Nephron progenitor cell (in vitro differentiated cells): ENCODE results near the gene CORO6.
A peak's percentile ranks its signal among the peaks of the same experiment; 100 is the strongest.

ENCODE experiments used
- DNase-seq: peaks from one replicate; pipeline ENCODE4 v3.0.0; 2021
- H3K27ac Mint-ChIP-seq: 2 replicates; pipeline ENCODE4 v1.8.0; 2021; ENCODE audit warnings: mild to moderate bottlenecking, moderate library complexity, mixed read lengths
- H3K27me3 Mint-ChIP-seq: 2 replicates; pipeline ENCODE4 v1.8.0; 2021; ENCODE audit warnings: mild to moderate bottlenecking, low read depth, mixed read lengths; ENCODE audit not compliant: poor library complexity
- H3K36me3 Mint-ChIP-seq: 2 replicates; pipeline ENCODE4 v1.8.0; 2021; ENCODE audit warnings: low read depth, mixed read lengths
- H3K4me1 Mint-ChIP-seq: 2 replicates; pipeline ENCODE4 v1.8.0; 2021; ENCODE audit warnings: mixed read lengths
- H3K4me3 Mint-ChIP-seq: 2 replicates; pipeline ENCODE4 v1.8.0; 2021; ENCODE audit warnings: mild to moderate bottlenecking, moderate library complexity, mixed read lengths
- H3K9me3 Mint-ChIP-seq: 2 replicates; pipeline ENCODE4 v1.8.0; 2021; ENCODE audit warnings: mild to moderate bottlenecking, moderate library complexity, mixed read lengths
- TF ChIP-seq, protein P1 (sequence below): fragments of 200-600 bp; sonication (generic); IDR thresholded peaks from 2 replicates; pipeline ENCODE4 v1.5.0; 2021; ENCODE audit warnings: antibody characterized with exemption

Gene CORO6

DNA sequence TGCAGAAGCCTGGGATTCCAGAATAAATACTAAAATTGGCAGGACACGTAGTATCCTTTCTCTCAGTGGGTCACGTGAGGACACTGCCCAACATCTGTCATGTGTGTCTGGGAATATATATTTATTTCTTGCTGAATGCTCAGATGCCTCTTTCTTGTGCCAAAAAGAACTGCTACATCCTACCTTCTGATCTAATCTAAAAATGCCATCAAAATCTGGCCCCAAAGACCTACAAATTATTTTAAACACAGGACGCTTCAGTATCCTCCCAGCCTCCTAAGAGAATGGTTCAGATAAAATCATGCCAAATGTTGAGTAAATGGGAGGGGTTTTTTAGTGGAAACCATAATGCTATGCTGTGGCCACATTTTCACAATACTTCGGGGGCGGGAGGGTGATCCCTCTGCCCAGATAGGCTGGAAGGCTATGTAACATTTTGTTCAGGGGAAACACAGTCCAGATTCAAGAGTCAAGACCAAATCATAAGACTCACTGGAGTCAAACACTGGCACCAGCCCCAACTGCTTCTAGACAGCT is 22.9 kb upstream of the CORO6 start:
- Mint-ChIP-seq H3K27me3 (peaks cover 5% of the 10 kb centered on the region), H3K4me1 (peaks cover 53% of the 10 kb centered on the region), H3K27ac (peak overlapping the region; percentile 15), H3K36me3 (peaks cover 24% of the 10 kb centered on the region), H3K9me3 (no peaks in the 10 kb centered on the region), H3K4me3 (no peak overlapping the region)
- TF ChIP-seq, protein P1, sequence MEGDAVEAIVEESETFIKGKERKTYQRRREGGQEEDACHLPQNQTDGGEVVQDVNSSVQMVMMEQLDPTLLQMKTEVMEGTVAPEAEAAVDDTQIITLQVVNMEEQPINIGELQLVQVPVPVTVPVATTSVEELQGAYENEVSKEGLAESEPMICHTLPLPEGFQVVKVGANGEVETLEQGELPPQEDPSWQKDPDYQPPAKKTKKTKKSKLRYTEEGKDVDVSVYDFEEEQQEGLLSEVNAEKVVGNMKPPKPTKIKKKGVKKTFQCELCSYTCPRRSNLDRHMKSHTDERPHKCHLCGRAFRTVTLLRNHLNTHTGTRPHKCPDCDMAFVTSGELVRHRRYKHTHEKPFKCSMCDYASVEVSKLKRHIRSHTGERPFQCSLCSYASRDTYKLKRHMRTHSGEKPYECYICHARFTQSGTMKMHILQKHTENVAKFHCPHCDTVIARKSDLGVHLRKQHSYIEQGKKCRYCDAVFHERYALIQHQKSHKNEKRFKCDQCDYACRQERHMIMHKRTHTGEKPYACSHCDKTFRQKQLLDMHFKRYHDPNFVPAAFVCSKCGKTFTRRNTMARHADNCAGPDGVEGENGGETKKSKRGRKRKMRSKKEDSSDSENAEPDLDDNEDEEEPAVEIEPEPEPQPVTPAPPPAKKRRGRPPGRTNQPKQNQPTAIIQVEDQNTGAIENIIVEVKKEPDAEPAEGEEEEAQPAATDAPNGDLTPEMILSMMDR = no peak
- DNase-seq = no peak

DNA sequence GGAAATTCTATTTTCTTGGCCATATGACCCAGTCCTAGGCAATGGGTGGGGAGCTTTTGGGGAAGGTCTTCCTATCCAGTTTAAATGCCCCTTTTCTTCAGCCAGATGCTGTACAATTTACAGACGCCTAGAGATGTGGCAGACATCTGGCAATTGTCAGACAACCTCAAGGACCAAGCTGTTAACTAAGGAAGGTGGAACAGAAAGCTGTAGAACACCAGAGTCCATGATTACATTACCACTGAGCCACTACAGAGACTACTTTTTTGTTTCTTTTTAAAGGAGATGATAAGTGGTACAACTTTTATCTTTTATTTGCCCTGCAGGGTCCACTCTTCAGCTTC is 21.1 kb upstream of the CORO6 start:
- peaks cover 70% of the 10 kb centered on the region for H3K4me1 Mint-ChIP-seq
- TF ChIP-seq, protein P1 = no peak
- no peaks in the 10 kb centered on the region for H3K9me3 Mint-ChIP-seq

DNA sequence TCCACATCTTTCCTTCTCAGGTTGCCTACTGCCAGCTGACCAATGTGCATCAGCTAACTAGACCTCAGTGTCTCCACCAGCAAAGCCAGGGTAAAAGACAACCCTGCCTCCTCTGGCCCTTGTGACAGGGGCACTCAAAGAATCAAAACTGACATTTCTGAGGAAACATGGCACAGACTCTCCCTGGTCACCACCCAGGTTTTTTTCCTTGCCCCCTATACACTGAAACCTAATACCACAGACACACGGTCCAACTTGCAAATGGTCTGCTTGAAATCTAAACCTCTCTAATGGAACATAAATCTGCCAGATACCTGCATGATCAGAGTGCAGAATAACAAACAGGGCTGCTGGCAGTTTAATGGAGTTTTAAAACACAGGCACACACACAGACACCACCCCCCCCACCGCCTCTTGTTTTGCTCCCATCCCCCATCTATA is 19.5 kb upstream of the CORO6 start:
- DNase-seq = peak; percentile 52
- Mint-ChIP-seq H3K27me3 (peaks cover 5% of the 10 kb centered on the region), H3K9me3 (no peaks in the 10 kb centered on the region), H3K4me3 (peak overlapping the region; percentile 26), H3K36me3 (peaks cover 13% of the 10 kb centered on the region), H3K4me1 (peaks cover 72% of the 10 kb centered on the region), H3K27ac (peak overlapping the region; percentile 7)
- TF ChIP-seq, protein P1 = no peak

More for the DNA sequence above, 21.1 kb upstream of the CORO6 start:
- Mint-ChIP-seq H3K27ac (no peak overlapping the region), H3K4me3 (no peak overlapping the region), H3K27me3 (peaks cover 5% of the 10 kb centered on the region), H3K36me3 (peaks cover 24% of the 10 kb centered on the region)
- DNase-seq = no peak

DNA sequence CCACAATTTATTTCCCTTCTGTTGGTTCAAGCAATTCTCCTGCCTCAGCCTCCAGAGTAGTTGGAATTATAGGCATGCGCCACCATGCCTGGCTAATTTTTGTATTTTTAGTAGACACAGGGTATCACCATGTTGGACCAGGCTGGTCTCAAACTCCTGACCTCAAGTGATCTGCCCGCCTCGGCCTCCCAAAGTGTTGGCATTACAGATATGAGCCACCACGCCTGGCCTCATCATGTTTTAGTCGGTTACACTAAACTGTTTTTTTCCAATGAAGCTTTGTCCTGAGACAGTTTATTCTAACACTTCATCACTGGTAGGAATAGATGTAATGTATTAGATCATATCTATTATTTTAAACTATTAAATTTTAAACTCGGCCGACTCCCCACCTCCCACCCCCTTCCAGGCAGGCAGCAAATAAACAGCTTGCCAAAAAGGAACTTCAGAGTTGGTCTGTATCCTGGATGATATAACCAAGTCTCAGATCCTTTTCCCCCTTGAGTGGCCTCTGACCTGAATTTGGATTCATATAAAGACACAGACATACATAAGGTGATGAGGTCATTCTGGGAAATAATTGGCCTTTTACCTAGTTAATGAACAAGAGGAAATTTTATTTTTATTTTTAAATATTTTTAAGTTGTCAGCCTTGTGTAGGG is 18.4 kb upstream of the CORO6 start:
- peaks cover 5% of the 10 kb centered on the region for H3K27me3 Mint-ChIP-seq
- H3K4me3 Mint-ChIP-seq = no peak overlapping the region

DNA sequence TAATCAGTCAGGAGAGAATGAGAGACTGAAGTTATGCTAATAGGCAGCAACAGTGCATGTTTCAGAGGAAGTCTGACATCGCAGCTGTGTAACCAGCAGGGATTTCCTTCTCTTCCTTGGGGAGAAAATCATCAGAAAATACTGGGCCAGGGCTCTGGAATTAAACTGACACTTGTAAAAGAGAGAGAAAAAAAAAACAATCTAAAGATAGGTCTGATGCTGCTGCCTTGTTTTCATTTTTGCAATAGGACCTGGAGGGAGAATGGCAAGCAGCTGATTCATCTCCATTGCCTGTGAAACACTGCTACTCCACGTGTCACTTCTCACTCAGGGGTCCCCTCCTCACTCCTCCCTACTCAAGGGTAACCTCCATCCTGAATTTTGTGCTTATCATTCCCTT is 17.7 kb upstream of the CORO6 start:
- Mint-ChIP-seq H3K9me3 (no peaks in the 10 kb centered on the region), H3K27me3 (no peaks in the 10 kb centered on the region), H3K4me3 (no peak overlapping the region), H3K27ac (no peak overlapping the region), H3K36me3 (peaks cover 22% of the 10 kb centered on the region), H3K4me1 (peaks cover 74% of the 10 kb centered on the region)
- DNase-seq = no peak
- TF ChIP-seq, protein P1 = no peak

More for the DNA sequence above, 18.4 kb upstream of the CORO6 start:
- no peaks in the 10 kb centered on the region for H3K9me3 Mint-ChIP-seq
- TF ChIP-seq, protein P1 = no peak
- H3K4me1 Mint-ChIP-seq = peaks cover 78% of the 10 kb centered on the region
- H3K27ac Mint-ChIP-seq = no peak overlapping the region
- H3K36me3 Mint-ChIP-seq = peaks cover 20% of the 10 kb centered on the region
- DNase-seq = no peak

DNA sequence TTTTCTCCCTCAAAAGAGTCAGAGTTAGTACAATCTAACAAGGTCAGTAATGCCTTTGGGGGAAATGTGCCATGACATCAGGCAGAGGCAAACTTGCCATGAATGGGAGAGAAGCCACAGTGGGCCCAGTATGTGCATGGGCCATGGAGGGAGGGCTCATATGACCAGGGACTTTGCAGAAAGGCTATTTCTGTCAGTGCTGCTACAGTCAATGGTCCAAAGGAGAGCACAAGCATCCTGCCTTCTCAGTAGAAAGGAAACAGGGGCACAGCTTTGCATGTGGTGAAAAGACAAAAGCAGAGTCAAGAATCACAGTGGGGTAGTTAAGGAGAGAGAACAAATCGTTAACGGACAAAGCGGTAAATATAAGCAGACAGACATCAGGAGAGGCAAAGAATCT is 11.2 kb upstream of the CORO6 start:
- Mint-ChIP-seq H3K9me3 (no peaks in the 10 kb centered on the region), H3K27ac (no peak overlapping the region), H3K4me3 (no peak overlapping the region), H3K36me3 (peaks cover 42% of the 10 kb centered on the region), H3K4me1 (peaks cover 23% of the 10 kb centered on the region), H3K27me3 (peaks cover 6% of the 10 kb centered on the region)
- TF ChIP-seq, protein P1 = no peak
- DNase-seq = no peak
